NK-92 (cell line): Measurements from ENCODE around the gene RAN.
"Not testable (repeated sequence)": the region's sequence is repeated elsewhere in the genome, so short reads cannot be mapped to it uniquely, and the experiment has no call there.

Experiments used
- DNase-seq: peaks from one replicate; lab custom pipeline; 2025; ENCODE audit not compliant: unreplicated experiment; lab: John Stamatoyannopoulos, UW

Gene RAN

GRCh38 chr12:130878193-130879185 lies 6.6 kb downstream of the RAN start:
- no peak for DNase-seq

- DNase-seq: no peak
Observed at GRCh38 chr12:130879212-130879686, 7.4 kb downstream of the RAN start.

GRCh38 chr12:130879781-130880389 lies 8.0 kb downstream of the RAN start:
- no peak for DNase-seq

DNA sequence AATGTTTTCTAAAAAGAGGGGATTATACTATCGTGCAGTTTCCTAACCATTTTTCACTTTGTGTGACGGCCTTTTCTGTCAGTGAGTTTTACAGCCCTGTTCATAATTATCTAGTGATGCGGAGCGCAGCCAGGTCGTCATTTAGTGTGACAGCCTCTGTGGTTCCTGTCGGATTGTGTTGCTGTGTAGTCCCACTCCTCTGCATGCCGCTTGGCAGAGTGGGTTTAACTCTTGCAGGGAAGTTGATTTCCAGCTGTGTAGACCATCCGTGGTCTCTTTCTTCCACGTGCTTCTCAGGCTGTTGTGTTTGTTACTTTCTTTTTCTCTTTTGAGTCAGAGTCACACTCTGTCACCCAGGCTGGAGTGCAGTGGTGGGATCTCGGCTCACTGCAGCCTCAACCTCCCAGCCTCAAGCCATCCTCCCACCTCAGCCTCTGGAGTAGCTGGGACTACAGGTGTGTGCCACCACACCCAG lies 8.6 kb downstream of the RAN start:
- DNase-seq: no peak

DNA sequence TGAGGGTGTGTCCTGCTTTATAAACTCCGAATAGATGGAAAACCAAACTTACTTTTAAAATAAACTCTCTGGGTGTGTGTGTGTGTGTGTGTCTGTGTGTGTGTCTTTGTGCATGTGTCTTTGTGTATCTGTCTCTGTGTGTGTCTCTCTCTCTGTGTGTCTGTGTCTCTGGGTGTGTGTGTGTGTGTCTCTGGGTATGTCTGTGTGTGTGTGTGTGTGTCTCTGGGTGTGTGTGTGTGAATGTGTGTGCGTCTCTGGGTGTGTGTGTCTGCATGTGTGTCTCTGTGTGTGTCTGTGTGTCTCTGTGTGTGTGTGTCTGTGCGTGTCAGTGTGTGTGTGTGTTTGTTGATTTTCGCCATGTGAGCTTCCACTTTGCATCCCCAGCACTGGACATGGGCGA lies 9.2 kb downstream of the RAN start:
- no peak for DNase-seq

- no peak for DNase-seq
Observed at GRCh38 chr12:130881548-130881947, 9.7 kb downstream of the RAN start.

GRCh38 chr12:130887190-130887589 lies 15.3 kb downstream of the RAN start:
- DNase-seq: not testable (repeated sequence)

GRCh38 chr12:130904064-130904463 lies 32.2 kb downstream of the RAN start:
- DNase-seq: no peak

- not testable (repeated sequence) for DNase-seq
Observed at GRCh38 chr12:130904936-130905455, 33.1 kb downstream of the RAN start.

GRCh38 chr12:130909111-130909510 lies 37.2 kb downstream of the RAN start:
- no peak for DNase-seq

- no peak for DNase-seq
Observed at GRCh38 chr12:130911193-130911592, 39.3 kb downstream of the RAN start.

DNA sequence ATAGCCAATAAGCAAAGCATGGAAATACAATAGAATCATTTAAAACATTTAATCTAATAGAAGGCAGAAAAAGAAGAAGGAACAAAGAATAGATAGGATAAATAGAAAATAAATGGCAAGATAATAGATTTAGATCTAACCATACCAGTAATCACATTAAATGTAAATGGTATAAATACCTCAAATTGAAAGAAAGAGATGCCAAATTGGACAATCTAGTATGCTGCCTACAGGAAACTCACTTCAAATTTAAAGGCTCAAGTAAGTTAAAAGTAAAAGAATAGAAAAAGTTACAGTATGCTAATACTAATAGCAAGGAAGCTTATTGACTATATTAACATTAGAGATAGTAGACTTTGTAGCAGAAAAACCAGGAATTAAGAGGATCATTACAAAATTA lies 40.1 kb downstream of the RAN start:
- DNase-seq: no peak

- no peak for DNase-seq
Observed at GRCh38 chr12:130916241-130916911, 44.5 kb downstream of the RAN start.

- no peak for DNase-seq
Observed at GRCh38 chr12:130917607-130918006, 45.7 kb downstream of the RAN start.

GRCh38 chr12:130919086-130919485 lies 47.2 kb downstream of the RAN start:
- DNase-seq: no peak

GRCh38 chr12:130920119-130920703 lies 48.3 kb downstream of the RAN start:
- DNase-seq: no peak

DNA sequence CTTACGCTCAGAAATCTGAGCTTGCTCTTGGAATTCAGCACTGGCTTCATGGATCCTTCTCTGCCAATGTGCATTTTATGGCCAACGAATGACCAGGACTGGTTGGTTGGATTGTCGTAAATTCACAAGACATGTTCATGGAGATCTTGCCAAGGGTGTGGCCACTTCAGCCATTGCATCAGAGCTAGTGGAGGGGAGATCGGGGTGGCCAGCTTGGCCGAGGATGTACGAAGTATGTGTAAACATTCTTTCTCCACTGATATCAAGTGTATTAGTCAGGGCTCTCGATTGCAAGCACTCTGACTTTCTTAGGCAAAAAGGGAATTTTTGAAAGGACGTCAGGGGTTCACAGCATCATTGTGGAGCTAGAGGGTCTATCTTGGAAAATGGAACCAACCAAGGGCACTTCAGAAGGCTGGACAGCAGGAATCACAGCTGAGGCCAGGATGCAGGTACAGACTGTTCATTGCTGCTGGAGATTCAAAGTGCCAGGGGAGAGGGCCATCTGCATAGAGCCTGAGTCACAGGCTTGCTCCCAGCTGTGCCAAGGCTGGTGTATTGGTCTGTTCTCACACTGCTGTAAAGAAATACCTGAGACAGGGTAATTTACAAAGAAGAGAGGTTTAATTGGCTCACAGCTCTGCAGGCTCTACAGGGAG lies 49.0 kb downstream of the RAN start:
- DNase-seq: no peak

- DNase-seq: no peak
Observed at GRCh38 chr12:130922511-130922953, 50.7 kb downstream of the RAN start.

GRCh38 chr12:130924966-130925665 lies 53.2 kb downstream of the RAN start:
- DNase-seq: no peak

GRCh38 chr12:130925666-130926015 lies 53.8 kb downstream of the RAN start:
- DNase-seq: no peak
